Memory B cell (primary cell): ENCODE measurements around the gene THNSL1.

ENCODE experiments used
- ATAC-seq: fragments of 150-1000 bp; cut with Tn5 transposase; 2 replicates; pipeline ENCODE4 v1.10.0; 2021; ENCODE audit warnings: low read depth, mild to moderate bottlenecking, moderate library complexity
- DNase-seq, 2 donors: peaks; one replicate each; pipeline ENCODE4 v3.0.0; 2022; ENCODE audit warnings: low spot score in 2 of 2
- H3K27ac Mint-ChIP-seq: one replicate; pipeline ENCODE4 v1.8.0; 2022; ENCODE audit warnings: mild to moderate bottlenecking, moderate library complexity, mixed read lengths
- H3K27me3 Mint-ChIP-seq: one replicate; pipeline ENCODE4 v1.8.0; 2022; ENCODE audit warnings: mixed read lengths
- H3K36me3 Mint-ChIP-seq: one replicate; pipeline ENCODE4 v1.8.0; 2022; ENCODE audit warnings: mild to moderate bottlenecking, mixed read lengths
- H3K4me1 Mint-ChIP-seq: one replicate; pipeline ENCODE4 v1.8.0; 2022; ENCODE audit warnings: mixed read lengths
- H3K4me3 Mint-ChIP-seq: one replicate; pipeline ENCODE4 v1.8.0; 2022; ENCODE audit warnings: mild to moderate bottlenecking, moderate library complexity, mixed read lengths
- H3K9me3 Mint-ChIP-seq: one replicate; pipeline ENCODE4 v1.8.0; 2022; ENCODE audit warnings: mixed read lengths

Gene THNSL1

GRCh38 chr10:25023278-25023677 lies 6.9 kb downstream of the THNSL1 start:
- no peaks in the 10 kb centered on the region for H3K9me3 Mint-ChIP-seq
- DNase-seq = no peak
- no peak for ATAC-seq
- H3K27me3 Mint-ChIP-seq = no peaks in the 10 kb centered on the region
- H3K4me1 Mint-ChIP-seq = peaks cover 3% of the 10 kb centered on the region
- peaks cover 3% of the 10 kb centered on the region for H3K36me3 Mint-ChIP-seq
- no peak overlapping the region for H3K27ac Mint-ChIP-seq
- no peak overlapping the region for H3K4me3 Mint-ChIP-seq

- Mint-ChIP-seq H3K36me3 (peaks cover 3% of the 10 kb centered on the region), H3K27ac (no peak overlapping the region), H3K9me3 (no peaks in the 10 kb centered on the region), H3K4me3 (no peak overlapping the region), H3K4me1 (peaks cover 3% of the 10 kb centered on the region), H3K27me3 (no peaks in the 10 kb centered on the region)
- ATAC-seq (no peak), DNase-seq (no peak)
These were observed 8.1 kb downstream of the THNSL1 start for GRCh38 chr10:25024528-25024927.

- Mint-ChIP-seq H3K4me1 (no peaks in the 10 kb centered on the region), H3K27me3 (no peaks in the 10 kb centered on the region), H3K36me3 (peaks cover 9% of the 10 kb centered on the region), H3K4me3 (no peak overlapping the region), H3K27ac (no peak overlapping the region), H3K9me3 (peaks cover 2% of the 10 kb centered on the region)
- DNase-seq (no peak), ATAC-seq (no peak)
These were observed 10.1 kb downstream of the THNSL1 start for GRCh38 chr10:25026463-25026862.

- Mint-ChIP-seq H3K27ac (no peak overlapping the region), H3K4me3 (no peak overlapping the region), H3K36me3 (peaks cover 6% of the 10 kb centered on the region), H3K27me3 (no peaks in the 10 kb centered on the region), H3K4me1 (no peaks in the 10 kb centered on the region), H3K9me3 (peaks cover 2% of the 10 kb centered on the region)
- ATAC-seq = no peak
- no peak for DNase-seq
These were observed 12.3 kb downstream of the THNSL1 start for GRCh38 chr10:25028711-25029110.

- Mint-ChIP-seq H3K27ac (no peak overlapping the region), H3K27me3 (no peaks in the 10 kb centered on the region), H3K9me3 (peaks cover 2% of the 10 kb centered on the region), H3K4me1 (no peaks in the 10 kb centered on the region), H3K4me3 (no peak overlapping the region), H3K36me3 (peaks cover 7% of the 10 kb centered on the region)
- DNase-seq (no peak), ATAC-seq (no peak)
These were observed 13.1 kb downstream of the THNSL1 start for GRCh38 chr10:25029519-25029918.

DNA sequence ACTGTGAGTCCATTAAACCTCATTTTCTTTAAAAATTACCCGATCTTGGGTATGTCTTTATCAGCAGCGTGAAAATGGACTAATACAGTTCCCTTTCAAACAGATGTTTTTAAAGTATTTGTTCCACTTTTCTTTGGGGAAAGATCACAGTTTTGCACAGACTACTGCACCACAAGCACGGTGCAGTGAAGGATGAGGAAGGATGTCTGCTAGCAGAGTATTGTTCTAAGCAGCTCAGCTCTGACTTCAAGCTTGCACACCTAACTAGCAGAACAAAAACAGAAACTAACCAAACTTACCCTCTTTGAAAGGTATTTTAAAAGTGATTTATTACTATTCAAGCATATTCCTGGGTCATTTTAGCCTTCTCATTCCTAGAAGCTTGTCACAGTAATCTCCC lies 20.0 kb downstream of the THNSL1 start:
- Mint-ChIP-seq H3K4me3 (peak overlapping the region; percentile 37), H3K27ac (no peak overlapping the region), H3K27me3 (no peaks in the 10 kb centered on the region), H3K36me3 (peaks cover 2% of the 10 kb centered on the region), H3K9me3 (no peaks in the 10 kb centered on the region), H3K4me1 (peaks cover 3% of the 10 kb centered on the region)
- ATAC-seq = peak; percentile 80
- no peak for DNase-seq

DNA sequence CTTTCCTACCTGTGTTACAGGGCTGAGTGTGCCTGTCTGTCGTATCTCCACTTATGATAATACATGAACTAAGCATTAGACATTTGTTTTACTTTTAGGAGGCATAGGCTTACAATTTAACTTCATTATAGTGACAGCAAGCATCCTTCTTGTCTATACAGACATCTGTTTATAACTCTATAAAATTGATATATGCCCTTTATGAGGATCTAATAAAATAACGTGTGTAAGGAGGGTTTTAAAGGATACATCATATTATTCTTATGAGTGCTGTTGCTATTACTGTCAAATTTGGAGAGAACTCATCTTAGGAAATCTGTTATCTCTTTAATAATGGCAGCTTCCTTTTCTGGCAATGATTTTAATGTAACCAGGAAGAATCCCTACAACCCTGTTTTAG lies 21.9 kb downstream of the THNSL1 start:
- H3K27me3 Mint-ChIP-seq = no peaks in the 10 kb centered on the region
- H3K9me3 Mint-ChIP-seq = no peaks in the 10 kb centered on the region
- no peak overlapping the region for H3K4me3 Mint-ChIP-seq
- peaks cover 3% of the 10 kb centered on the region for H3K4me1 Mint-ChIP-seq
- ATAC-seq (no peak), DNase-seq (no peak)
- no peak overlapping the region for H3K27ac Mint-ChIP-seq
- peaks cover 2% of the 10 kb centered on the region for H3K36me3 Mint-ChIP-seq

GRCh38 chr10:25039531-25039930 lies 23.1 kb downstream of the THNSL1 start:
- Mint-ChIP-seq H3K4me1 (peaks cover 3% of the 10 kb centered on the region), H3K27me3 (peaks cover under 1% of the 10 kb centered on the region), H3K4me3 (no peak overlapping the region), H3K27ac (no peak overlapping the region), H3K9me3 (peaks cover under 1% of the 10 kb centered on the region), H3K36me3 (no peaks in the 10 kb centered on the region)
- ATAC-seq (no peak), DNase-seq (no peak)

- no peak overlapping the region for H3K27ac Mint-ChIP-seq
- H3K27me3 Mint-ChIP-seq = peaks cover 15% of the 10 kb centered on the region
- no peaks in the 10 kb centered on the region for H3K36me3 Mint-ChIP-seq
These were observed 30.2 kb downstream of the THNSL1 start for GRCh38 chr10:25046641-25047040.

DNA sequence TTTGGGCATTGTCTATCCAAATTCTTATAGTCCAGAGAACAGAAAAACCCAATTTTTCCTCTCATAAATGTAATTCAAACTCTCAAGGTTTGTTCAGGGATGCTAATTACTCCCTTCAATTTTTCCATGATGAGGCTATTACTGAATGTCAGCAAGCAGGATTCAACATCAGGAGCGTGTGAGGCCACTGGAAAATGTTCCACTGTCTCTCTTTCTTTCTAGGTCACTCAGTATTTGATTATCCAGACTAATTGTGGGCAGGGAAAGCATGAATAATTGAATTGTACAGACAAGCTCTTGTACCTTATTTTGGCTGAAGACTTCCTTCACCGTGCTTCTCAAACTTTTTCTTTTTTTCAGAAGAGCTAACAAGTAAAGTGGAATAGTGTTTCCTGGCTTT lies 30.7 kb downstream of the THNSL1 start:
- DNase-seq (no peak), ATAC-seq (no peak)
- H3K27ac Mint-ChIP-seq = no peak overlapping the region
- H3K4me1 Mint-ChIP-seq = no peaks in the 10 kb centered on the region
- no peaks in the 10 kb centered on the region for H3K36me3 Mint-ChIP-seq
- peaks cover 2% of the 10 kb centered on the region for H3K9me3 Mint-ChIP-seq
- H3K4me3 Mint-ChIP-seq = no peak overlapping the region
- peaks cover 15% of the 10 kb centered on the region for H3K27me3 Mint-ChIP-seq

More at GRCh38 chr10:25046641-25047040, 30.2 kb downstream of the THNSL1 start:
- Mint-ChIP-seq H3K4me3 (no peak overlapping the region), H3K9me3 (peaks cover 2% of the 10 kb centered on the region), H3K4me1 (no peaks in the 10 kb centered on the region)
- DNase-seq = no peak
- ATAC-seq = no peak

DNA sequence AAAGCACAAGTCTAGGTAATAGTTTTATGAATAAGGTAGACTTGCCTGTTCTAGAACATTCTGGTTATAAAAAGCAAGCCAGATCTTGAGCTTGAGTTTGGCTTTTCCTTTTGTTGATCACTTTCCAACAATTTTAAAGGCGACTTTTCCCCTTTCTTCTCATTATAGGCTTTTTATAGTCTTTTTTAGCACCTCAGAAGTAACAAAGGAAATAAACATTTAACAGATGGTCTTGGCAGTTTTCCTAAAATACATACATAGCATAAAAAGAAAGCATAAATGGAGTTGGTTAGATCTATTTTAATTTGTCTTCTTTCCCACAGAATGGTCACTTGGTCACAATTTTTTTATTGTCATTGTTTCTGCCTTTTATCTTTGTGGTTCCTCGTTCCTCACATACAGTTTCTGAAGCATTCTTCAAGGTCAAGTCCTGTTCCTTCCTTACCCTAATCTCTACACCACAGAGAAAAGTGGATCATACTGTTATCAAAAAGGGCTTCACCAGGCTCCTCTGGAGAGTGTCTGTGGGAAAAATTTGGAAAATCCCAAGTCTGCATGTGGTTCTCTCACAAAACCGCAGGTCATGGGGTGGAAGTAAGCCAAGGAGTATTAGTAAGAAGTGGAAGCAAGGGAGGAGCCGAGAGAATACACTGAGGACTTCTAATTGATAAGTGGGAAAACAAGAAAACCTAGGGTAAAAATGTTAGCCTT lies 31.3 kb downstream of the THNSL1 start:
- H3K27ac Mint-ChIP-seq = no peak overlapping the region
- peaks cover 15% of the 10 kb centered on the region for H3K27me3 Mint-ChIP-seq
- peaks cover 2% of the 10 kb centered on the region for H3K9me3 Mint-ChIP-seq
- no peaks in the 10 kb centered on the region for H3K4me1 Mint-ChIP-seq
- no peak for DNase-seq
- H3K4me3 Mint-ChIP-seq = no peak overlapping the region
- no peaks in the 10 kb centered on the region for H3K36me3 Mint-ChIP-seq
- no peak for ATAC-seq

DNA sequence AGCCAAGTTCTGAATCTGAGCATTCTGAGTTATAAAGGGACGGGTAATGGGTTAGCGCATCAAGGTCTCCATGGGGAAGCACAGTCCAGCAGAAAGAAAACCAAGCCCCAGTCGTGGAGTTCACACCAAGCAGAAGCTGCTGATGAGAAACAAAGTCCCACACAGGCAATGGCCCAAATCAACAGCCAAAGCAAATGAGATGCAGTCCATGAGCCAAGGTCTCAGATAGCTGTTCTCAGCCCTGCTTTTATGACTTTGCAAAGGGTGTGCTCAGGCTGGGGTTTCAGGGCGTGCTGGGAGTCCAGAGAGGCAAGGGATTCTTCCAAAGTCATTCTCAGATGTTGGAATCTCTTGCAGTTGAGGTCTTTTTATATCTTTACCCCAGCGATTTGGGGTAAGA lies 32.0 kb downstream of the THNSL1 start:
- no peak for ATAC-seq
- Mint-ChIP-seq H3K36me3 (no peaks in the 10 kb centered on the region), H3K9me3 (peaks cover 2% of the 10 kb centered on the region)

DNA sequence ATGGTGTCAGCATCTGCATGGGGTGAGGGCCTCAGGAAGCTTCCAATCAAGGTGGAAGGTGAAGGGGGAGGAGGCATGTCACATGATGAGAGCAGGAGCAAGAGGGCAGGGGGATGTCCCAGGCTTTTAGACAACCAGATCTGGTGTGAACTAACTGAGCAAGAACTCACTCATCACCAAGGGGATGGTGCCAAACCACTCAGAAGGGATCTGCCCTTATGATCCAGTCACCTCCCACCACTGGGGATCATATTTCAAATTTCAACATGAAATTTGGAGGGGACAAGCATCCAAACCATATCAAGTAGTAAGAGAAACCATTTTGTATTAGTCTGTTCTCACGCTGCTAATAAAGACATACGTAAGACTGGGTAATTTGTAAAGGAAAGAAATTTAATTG lies 33.6 kb downstream of the THNSL1 start:
- ATAC-seq (no peak), DNase-seq (no peak)
- H3K27ac Mint-ChIP-seq = no peak overlapping the region
- H3K4me3 Mint-ChIP-seq = no peak overlapping the region
- H3K9me3 Mint-ChIP-seq = no peaks in the 10 kb centered on the region
- H3K4me1 Mint-ChIP-seq = no peaks in the 10 kb centered on the region
- no peaks in the 10 kb centered on the region for H3K36me3 Mint-ChIP-seq
- peaks cover 15% of the 10 kb centered on the region for H3K27me3 Mint-ChIP-seq

More for the DNA sequence above, 32.0 kb downstream of the THNSL1 start:
- H3K4me1 Mint-ChIP-seq = no peaks in the 10 kb centered on the region
- H3K4me3 Mint-ChIP-seq = no peak overlapping the region
- no peak overlapping the region for H3K27ac Mint-ChIP-seq
- no peak for DNase-seq
- peaks cover 15% of the 10 kb centered on the region for H3K27me3 Mint-ChIP-seq

DNA sequence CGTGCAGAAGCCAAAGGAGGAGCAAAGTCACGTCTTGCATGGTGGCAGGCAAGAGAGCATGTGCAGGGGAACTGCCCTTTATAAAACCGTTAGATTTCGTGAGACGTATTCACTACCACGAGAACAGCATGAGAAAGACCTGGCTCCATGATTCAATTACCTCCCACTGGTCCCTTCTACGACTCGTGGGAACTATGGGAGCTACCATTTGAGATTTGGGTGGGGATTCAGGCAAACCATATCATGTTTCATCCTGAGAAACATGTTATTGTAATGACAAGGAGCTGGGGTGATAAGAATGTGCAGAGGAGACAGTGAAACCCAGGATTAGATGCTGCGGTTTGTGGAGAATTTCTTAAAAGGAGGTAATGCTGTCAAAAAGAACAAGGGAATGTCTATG lies 34.0 kb downstream of the THNSL1 start:
- no peak for DNase-seq
- H3K9me3 Mint-ChIP-seq = no peaks in the 10 kb centered on the region
- no peak overlapping the region for H3K27ac Mint-ChIP-seq
- no peak for ATAC-seq
- no peaks in the 10 kb centered on the region for H3K36me3 Mint-ChIP-seq
- no peaks in the 10 kb centered on the region for H3K4me1 Mint-ChIP-seq
- H3K27me3 Mint-ChIP-seq = peaks cover 15% of the 10 kb centered on the region
- no peak overlapping the region for H3K4me3 Mint-ChIP-seq

DNA sequence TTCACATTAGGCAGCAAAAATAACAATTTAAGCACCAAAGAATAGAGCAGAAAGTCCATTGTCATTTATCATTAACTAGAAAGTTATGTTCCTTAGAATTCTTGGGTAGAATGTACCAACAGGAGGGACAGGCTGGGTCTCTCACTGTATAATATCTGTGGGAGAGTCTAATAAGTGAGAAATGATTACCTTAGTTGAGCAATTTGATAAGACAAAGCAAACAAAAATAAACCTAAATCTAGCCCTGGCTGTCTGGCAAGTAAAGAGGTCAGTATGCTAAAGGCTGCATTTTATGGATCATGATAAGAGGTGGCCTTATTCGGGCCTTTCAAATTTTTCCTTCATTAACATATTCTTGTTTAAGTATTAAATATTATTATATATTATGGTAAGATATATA lies 35.6 kb downstream of the THNSL1 start:
- ATAC-seq (no peak), DNase-seq (no peak)
- no peak overlapping the region for H3K27ac Mint-ChIP-seq
- H3K4me1 Mint-ChIP-seq = no peaks in the 10 kb centered on the region
- H3K36me3 Mint-ChIP-seq = no peaks in the 10 kb centered on the region
- peaks cover 17% of the 10 kb centered on the region for H3K27me3 Mint-ChIP-seq
- no peaks in the 10 kb centered on the region for H3K9me3 Mint-ChIP-seq
- H3K4me3 Mint-ChIP-seq = no peak overlapping the region
